ENCODE measurements around the gene RALGDS. TPM values are rescaled to one million over a fixed set of nuclear protein-coding genes. Genes with fewer than 3 reads are reported as not detected.
"Not testable (repeated sequence)": the region's sequence is repeated elsewhere in the genome, so short reads cannot be mapped to it uniquely, and the experiment has no call there.

RALGDS gene
- total RNA-seq, 4 donors from 2014 or later, result 53.4 to 71.1 (median 55.3) TPM

DNA sequence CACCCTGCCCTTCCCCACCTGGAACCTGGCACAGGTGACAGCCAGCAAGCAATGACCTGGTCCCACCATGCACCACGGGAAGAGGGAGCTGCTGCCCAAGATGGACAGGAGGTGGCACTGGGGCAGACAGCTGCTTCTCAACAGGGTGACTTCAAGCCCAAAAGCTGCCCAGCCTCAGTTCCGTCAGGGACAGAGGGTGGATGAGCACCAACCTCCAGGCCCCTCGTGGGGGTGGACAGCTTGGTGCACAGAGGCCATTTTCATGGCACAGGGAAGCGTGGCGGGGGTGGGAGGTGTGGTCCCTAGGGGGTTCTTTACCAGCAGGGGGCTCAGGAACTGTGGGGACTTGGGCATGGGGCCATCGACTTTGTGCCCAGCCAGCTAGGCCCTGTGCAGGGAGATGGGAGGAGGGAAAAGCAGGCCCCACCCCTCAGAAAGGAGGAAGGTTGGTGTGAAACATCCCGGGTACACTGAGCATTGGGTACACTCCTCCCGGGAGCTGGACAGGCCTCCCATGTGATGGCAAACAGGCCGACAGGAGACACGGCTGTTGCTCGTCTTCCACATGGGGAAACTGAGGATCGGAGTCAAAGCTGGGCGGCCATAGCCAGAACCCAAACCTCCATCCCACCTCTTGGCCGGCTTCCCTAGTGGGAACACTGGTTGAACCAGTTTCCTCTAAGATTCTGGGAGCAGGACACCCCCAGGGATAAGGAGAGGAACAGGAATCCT, 57.4 kb downstream of the RALGDS start:
- peaks cover 42 to 65% (median 53%) of the 10 kb centered on the region in 3 donors for H3K4me1 ChIP-seq
- peaks cover 0 to 13% (median 0%) of the 10 kb centered on the region in 3 donors for H3K36me3 ChIP-seq
- DNase-seq, result no peak
- no peaks in the 10 kb centered on the region for H3K9me3 ChIP-seq
- H3K27ac ChIP-seq, result peak overlapping the region in 1 of 4 donors; percentile 43
- no peak overlapping the region for H3K4me3 ChIP-seq
- TF ChIP-seq, protein P1, sequence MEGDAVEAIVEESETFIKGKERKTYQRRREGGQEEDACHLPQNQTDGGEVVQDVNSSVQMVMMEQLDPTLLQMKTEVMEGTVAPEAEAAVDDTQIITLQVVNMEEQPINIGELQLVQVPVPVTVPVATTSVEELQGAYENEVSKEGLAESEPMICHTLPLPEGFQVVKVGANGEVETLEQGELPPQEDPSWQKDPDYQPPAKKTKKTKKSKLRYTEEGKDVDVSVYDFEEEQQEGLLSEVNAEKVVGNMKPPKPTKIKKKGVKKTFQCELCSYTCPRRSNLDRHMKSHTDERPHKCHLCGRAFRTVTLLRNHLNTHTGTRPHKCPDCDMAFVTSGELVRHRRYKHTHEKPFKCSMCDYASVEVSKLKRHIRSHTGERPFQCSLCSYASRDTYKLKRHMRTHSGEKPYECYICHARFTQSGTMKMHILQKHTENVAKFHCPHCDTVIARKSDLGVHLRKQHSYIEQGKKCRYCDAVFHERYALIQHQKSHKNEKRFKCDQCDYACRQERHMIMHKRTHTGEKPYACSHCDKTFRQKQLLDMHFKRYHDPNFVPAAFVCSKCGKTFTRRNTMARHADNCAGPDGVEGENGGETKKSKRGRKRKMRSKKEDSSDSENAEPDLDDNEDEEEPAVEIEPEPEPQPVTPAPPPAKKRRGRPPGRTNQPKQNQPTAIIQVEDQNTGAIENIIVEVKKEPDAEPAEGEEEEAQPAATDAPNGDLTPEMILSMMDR (IDR thresholded peaks at IDR 0.05), result no peak
- TF ChIP-seq POLR2A (IDR thresholded peaks at IDR 0.05), result no peak
- no peaks in the 10 kb centered on the region for H3K27me3 ChIP-seq
- 46 to 62% methylated on average over 8 to 11 of the region's 14 CpGs for WGBS, 2 donors
- intact Hi-C loops (cut with DNase I), result no loop called here

DNA sequence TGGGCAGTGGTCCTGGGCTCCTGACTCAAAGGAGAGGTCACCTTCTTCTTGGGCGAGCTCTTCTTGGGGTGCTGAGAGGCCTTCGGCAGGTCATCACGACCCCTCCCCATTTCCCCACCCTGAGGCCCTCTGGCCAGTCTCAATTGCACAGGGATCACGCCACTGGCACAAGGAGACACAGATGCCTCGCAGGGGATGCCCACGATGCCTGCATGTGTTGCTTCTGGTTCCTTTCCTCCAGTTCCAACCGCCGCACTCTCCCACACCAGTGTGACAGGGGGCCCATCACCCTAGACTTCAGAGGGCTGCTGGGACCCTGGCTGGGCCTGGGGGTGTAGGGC, 57.9 kb downstream of the RALGDS start:
- intact Hi-C loops (cut with DNase I), result no loop called here
- no peak for DNase-seq
- no peak overlapping the region for H3K4me3 ChIP-seq
- H3K9me3 ChIP-seq, result no peaks in the 10 kb centered on the region
- H3K27ac ChIP-seq, result no peak overlapping the region
- TF ChIP-seq, protein P1 (IDR thresholded peaks at IDR 0.05), result no peak
- TF ChIP-seq POLR2A (IDR thresholded peaks at IDR 0.05), result no peak
- H3K36me3 ChIP-seq, result peaks cover 0 to 18% (median 0%) of the 10 kb centered on the region in 3 donors
- peaks cover 47 to 70% (median 55%) of the 10 kb centered on the region in 3 donors for H3K4me1 ChIP-seq
- H3K27me3 ChIP-seq, result no peaks in the 10 kb centered on the region
- no CpG with 5 or more reads among the region's 8 CpGs for WGBS, 2 donors

DNA sequence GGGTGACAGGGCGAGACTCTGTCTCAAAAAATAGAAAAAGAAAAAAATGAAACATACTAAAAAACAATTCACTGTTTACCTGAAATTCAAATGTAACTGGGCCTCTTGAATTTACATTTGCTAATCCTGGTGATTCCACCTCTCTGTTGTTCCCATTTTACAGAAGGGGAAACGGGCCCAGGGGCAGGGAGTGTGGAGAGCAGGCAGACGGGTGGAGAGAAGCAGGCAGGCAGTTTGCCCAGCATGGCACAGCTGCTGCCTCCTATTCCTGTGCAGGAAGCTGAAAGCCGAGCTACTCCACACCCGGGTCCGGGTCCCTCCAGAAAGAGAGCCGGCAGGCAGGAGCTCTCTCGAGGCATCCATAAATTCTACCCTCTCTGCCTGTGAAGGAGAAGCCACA, 58.5 kb downstream of the RALGDS start:
- H3K9me3 ChIP-seq; H3K27me3 ChIP-seq; DNase-seq; H3K27ac ChIP-seq; H3K4me3 ChIP-seq; intact Hi-C loops (cut with DNase I): not testable (repeated sequence)
- peaks cover 0 to 24% (median 0%) of the 10 kb centered on the region in 3 donors for H3K36me3 ChIP-seq
- peaks cover 51 to 70% (median 57%) of the 10 kb centered on the region in 3 donors for H3K4me1 ChIP-seq
- 37 to 39% methylated on average over 2 of the region's 8 CpGs for WGBS, 2 donors

DNA sequence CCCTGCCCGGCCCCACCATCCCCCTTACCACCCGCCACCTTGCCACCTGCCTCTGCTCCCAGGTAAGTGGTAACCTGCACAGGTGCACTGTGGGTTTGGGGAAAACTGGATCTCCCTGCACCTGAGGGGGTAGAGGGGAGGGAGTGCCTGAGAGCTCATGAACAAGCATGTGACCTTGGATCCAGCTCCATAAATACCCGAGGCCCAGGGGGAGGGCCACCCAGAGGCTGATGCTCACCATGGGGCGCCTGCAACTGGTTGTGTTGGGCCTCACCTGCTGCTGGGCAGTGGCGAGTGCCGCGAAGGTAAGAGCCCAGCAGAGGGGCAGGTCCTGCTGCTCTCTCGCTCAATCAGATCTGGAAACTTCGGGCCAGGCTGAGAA, 59.3 kb downstream of the RALGDS start, which contains the start of gene CEL:
TSS of gene CEL (plus strand) at position 218 of the 382 bp plus-strand sequence. CDS start at position 240, 22 bp downstream.
- 86% methylated on average over 2 of the region's 9 CpGs; no CpG with 5 or more reads in 1 of the 2 donors for WGBS, 2 donors
- H3K9me3 ChIP-seq; H3K27me3 ChIP-seq; intact Hi-C loops (cut with DNase I); DNase-seq; H3K4me3 ChIP-seq: not testable (repeated sequence)
- Histone ChIP-seq H3K4me1 (peaks cover 53 to 73% (median 56%) of the 10 kb centered on the region in 3 donors), H3K36me3 (peaks cover 0 to 25% (median 6%) of the 10 kb centered on the region in 3 donors), H3K27ac (peak within 1 kb of the TSS; percentile 50 to 91 (median 86))

DNA sequence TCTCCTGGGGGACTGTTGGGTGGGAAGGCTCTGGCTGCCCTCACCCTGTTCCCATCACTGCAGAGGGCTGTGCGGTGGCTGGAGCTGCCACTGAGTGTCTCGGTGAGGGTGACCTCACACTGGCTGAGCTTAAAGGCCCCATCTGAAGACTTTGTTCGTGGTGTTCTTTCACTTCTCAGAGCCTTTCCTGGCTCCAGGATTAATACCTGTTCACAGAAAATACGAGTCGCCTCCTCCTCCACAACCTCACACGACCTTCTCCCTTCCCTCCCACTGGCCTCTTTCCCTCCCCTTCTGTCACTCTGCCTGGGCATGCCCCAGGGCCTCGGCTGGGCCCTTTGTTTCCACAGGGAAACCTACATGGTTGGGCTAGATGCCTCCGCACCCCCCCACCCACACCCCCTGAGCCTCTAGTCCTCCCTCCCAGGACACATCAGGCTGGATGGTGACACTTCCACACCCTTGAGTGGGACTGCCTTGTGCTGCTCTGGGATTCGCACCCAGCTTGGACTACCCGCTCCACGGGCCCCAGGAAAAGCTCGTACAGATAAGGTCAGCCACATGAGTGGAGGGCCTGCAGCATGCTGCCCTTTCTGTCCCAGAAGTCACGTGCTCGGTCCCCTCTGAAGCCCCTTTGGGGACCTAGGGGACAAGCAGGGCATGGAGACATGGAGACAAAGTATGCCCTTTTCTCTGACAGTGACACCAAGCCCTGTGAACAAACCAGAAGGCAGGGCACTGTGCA, 59.8 kb downstream of the RALGDS start:
- H3K36me3 ChIP-seq, result peaks cover 0 to 25% (median 7%) of the 10 kb centered on the region in 3 donors
- intact Hi-C loops (cut with DNase I); DNase-seq; H3K27me3 ChIP-seq; H3K9me3 ChIP-seq; H3K4me3 ChIP-seq: not testable (repeated sequence)
- H3K4me1 ChIP-seq, result peaks cover 55 to 78% (median 57%) of the 10 kb centered on the region in 3 donors
- H3K27ac ChIP-seq, result peak overlapping the region; percentile 50 to 91 (median 86)
- 31 to 33% methylated on average over 8 to 10 of the region's 14 CpGs for WGBS, 2 donors

DNA sequence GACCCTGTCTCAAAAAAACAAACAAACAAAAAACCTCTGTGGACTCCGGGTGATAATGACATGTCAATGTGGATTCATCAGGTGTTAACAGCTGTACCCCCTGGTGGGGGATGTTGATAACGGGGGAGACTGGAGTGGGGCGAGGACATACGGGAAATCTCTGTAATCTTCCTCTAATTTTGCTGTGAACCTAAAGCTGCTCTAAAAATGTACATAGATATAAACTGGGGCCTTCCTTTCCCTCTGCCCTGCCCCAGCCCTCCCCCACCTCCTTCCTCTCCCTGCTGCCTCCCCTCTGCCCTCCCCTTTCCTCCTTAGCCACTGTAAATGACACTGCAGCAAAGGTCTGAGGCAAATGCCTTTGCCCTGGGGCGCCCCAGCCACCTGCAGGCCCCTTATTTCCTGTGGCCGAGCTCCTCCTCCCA, 60.6 kb downstream of the RALGDS start:
- intact Hi-C loops (cut with DNase I), result no loop called here
- Histone ChIP-seq H3K4me1 (peaks cover 59 to 86% (median 64%) of the 10 kb centered on the region in 3 donors), H3K27me3 (no peaks in the 10 kb centered on the region), H3K9me3 (no peaks in the 10 kb centered on the region), H3K36me3 (peaks cover 0 to 32% (median 7%) of the 10 kb centered on the region in 3 donors), H3K27ac (peak overlapping the region; percentile 77 to 91 (median 86)), H3K4me3 (no peak overlapping the region)
- 29 to 35% methylated on average over 4 to 6 of the region's 6 CpGs for WGBS, 2 donors
- TF ChIP-seq, protein P1 (IDR thresholded peaks at IDR 0.05), result no peak
- no peak for TF ChIP-seq POLR2A (IDR thresholded peaks at IDR 0.05)
- DNase-seq, result no peak

Data from esophagus squamous epithelium (tissue), 5 donors.